NCI-H774 (cell line): Measurements from ENCODE around the gene NEU2.
"Not testable (repeated sequence)": the region's sequence is repeated elsewhere in the genome, so short reads cannot be mapped to it uniquely, and the experiment has no call there.

ENCODE experiments used
- DNase-seq: peaks from one replicate; lab custom pipeline; 2025; lab: John Stamatoyannopoulos, UW

The NEU2 gene

DNA sequence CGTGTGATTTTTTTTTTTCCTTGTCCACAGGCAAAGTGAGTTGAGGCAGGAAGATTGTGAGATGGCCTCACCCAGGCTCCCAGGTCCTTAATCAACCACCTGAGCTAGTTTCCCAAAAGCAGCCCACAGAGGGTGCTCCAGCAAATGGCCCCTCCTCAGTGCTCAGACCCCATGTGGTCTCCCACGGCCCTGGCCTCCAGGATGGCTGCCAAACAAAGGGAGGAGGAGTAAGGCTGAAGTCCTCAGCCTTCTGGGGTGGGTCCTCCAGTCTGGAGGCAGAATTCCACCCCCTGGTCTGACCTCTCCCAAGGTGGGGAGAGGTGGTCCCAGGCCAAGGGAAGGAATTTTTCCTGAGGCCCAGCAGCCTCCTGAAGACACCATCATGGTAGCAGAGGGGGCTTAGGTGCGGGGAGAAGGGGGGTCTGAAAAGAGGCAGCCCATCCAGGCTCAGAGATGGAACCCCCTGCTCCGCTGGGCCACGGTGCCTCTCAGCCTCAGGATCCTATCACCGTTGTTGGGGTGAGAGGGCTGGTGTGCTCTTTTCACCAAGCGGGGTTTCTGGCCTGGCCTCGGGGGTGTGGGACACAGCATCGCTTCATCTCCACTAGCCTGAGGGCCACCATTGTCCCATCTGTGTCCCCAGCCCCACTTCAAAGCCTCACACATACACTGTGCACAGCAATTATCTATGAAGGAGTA is 21.8 kb upstream of the NEU2 start:
- no peak for DNase-seq

DNA sequence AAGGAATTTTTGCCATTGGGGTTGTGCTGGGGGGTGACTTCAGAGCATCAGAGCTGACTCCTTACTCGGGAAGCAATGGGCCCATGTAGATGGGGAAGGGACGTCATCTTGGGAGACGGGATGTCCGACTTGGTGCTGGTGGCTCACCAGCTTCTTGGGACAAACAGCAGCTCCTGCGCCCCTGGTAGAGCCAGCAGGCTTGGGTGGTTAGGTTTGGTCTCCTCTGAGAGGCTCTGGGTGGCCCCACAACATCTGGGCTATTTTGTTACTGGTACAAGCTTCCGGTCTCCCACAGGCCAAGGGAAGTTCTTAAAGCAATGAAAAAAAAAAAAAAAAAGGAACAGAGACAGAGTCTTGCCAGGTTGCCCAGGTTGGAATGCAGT is 21.2 kb upstream of the NEU2 start:
- no peak for DNase-seq

DNA sequence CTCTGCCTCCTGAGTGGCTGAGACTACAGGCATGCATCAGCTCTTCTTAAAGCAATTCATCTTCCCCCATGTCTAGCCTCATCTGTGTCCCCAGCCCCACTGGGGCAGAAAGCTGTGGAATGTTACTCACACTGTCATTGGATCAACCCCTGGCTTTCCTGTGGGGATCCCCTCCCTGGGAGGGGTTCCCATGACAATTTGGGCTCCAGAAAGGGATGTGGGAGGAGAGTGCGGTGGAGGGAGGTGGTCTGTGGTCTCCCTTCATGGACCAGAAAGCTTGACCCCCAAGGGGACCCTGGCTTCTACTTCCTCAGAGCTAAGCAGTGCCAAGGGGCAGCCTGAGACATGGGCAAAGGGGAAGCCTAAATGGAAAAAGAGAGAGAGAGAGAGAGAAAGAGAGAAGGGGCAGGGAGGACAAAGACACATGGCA is 20.8 kb upstream of the NEU2 start:
- DNase-seq = no peak

DNA sequence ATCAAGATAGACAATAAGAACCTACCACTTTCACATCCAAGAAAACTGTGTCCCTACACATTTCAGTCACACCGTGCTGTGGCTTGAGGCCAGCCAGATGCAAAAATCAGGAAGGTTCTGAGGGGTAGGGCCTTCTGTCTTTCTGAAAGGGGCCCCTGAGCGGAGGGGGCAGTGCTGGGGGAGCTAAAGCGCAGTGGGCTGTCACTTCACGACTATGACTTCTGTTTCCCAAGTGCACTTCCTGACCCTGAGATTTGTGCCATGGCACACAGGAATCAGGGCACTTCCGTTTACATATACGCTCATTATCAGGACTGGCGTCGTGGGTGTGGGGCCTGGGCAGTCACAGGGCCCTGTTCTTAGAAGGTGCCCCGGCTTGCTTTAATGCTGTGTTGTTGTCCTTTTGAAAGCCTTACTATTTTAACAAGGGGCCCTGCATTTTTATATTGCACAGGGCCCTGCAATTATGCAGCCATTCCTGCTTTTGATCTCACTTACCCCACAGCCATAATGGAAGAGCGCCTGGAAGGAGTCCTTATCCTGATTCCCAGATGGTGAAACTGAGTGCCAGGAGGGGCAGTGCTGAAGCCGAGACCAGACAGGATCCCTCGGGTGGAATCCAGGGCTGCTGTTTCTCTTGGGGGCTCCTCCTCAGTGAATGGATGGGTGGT is 20.0 kb upstream of the NEU2 start:
- DNase-seq = no peak

DNA sequence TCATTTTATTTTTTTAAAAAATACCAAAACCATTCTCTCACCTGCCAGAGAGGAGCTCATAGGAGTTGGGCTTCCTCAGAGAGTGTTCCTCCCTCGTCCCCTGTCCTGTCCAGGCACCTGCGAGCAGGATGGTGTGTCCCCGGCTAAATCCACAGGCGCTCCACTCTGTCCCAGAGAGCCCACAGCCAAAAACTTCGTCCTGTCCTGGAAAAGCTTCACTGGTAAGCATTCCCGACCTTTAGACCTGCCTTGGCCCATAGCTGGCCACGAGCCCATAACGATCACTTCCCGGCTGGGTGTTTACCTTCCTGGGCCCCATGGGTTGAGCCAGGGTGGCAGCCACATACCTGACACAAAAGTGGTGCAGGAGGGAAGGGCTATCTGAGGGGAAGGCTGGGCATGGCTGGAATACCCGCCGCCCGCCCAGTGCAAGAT is 19.4 kb upstream of the NEU2 start, which contains the start of gene NGEF:
TSS of gene NGEF (minus strand) at position 230 of the 435 bp plus-strand sequence. CDS start 38,366 bp downstream, outside the sequence.
- DNase-seq = no peak

DNA sequence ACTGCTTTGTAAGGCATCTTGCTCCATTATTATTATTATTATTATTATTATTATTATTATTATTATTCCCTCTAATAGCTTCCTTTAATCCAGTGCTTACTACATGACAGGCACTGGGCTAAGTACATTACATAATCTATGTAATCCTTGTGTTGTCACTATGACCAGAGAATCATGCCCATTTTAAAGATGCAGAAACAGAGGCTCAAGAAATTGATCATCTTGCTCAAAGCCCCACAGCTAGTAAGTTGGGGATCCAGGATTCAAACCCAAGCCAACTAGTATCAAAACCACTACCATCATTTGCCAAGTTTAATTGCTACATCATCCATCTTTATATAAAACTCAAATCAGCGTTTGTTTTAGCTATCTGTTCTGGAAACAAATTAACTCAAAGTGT is 18.8 kb upstream of the NEU2 start:
- no peak for DNase-seq

DNA sequence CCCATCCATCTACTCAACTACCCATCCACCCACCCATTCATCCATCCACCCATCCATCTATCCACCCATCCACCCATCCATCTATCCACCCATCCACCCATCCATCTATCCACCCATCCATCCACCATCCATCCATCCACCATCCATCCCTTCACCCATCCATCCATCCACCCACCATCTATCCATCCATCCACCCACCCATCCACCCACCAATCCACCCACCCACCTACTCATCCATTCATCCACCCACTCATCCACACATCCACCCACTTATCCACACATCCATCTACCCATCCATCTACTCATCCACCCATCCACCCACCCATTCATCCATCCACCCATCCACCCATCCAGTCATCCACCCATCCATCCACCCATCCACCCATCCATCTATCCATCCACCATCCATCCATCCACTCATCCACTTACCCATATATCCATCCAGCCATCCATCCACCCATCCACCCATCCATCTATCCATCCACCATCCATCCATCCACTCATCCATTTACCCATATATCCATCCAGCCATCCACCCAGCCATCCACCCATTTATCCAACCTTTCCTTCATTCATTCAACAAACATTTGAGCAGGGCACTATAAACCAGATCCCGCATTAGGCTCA is 17.3 kb upstream of the NEU2 start:
- DNase-seq = no peak

DNA sequence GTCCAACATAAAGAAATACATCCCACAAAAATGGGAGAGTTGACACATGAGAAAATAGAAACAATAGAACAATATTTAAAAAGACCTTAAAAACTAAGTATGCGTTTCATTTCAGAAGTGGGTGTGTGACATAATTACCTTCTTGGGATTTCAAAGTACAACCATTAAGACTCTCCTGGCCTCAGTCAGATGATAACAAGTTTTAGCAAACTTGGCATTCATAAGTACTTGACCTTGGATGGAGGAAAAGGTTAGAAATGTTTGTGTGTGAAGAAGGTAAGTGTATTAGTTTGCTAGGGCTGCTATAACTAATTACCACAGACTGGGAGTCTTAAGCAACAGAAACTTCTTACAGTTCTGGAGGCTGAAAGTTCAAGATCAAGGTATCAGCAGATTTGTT is 14.5 kb upstream of the NEU2 start:
- DNase-seq = no peak

DNA sequence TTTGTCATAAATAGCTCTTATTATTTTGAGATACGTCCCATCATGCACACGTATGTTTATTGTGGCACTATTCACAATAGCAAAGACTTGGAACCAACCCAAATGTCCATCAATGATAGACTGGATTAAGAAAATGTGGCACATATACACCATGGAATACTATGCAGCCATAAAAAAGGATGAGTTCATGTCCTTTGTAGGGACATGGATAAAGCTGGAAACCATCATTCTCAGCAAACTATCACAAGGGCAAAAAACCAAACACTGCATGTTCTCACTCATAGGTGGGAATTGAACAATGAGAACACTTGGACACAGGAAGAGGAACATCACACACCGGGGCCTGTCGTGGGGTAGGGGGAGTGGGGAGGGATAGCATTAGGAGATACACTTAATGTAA is 12.9 kb upstream of the NEU2 start:
- not testable (repeated sequence) for DNase-seq

DNA sequence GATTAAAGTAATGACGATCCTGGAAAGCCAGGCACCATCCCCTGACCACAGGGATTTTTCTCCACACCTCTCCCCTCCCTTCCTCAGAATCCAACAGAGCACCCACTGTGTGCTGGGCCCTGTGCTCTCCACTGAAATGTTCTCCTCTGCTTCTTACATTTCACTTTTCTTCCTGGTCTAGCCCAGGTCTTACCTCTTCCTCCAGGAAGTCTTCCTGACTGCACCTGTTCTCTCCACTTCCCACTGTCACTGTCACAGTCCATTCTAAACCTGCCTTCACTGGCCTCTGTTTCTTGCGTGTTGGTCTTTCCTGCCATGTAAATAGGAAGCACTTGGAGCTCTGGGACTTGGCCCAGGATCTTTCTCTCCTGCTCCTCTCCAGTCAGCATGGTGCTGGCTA is 12.0 kb upstream of the NEU2 start:
- DNase-seq = no peak

DNA sequence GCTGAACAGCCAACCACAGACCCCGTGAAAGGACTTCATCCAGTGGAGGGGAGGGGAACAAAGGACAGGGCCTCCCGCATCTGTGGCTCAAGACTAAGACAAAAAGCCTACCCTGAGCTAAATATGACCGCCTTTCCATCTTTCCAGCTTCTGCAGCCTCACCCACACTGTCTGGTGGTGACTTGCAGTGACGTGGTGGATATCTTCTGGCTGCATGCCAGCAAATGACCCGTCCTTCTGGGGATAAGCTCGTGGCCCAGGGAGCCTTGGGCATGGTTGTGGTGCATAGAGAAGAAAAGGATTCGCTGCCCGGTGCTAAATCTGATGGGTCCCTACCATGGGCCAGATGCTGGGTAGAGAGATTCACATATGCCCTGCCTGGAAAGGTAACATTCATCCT is 10.7 kb upstream of the NEU2 start:
- DNase-seq = no peak

DNA sequence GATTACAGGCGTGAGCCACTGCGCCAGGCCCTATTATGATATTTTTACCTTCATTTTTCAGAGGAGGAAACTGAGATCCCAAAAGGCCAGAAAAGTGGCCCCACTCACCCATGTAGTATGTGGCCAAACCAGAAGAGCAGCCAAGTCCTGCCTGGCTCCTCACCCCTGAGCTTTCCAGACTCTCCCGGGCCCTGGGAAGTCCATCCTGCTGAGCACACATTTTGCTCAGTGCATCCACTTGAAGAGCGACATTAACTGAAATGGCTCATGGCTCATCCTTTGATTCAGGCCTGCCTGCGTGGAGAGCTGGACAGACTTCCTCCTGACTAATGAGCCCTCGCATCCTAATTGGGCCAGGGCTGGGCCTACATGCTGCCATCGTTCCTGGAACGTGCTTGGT is 9.9 kb upstream of the NEU2 start:
- DNase-seq = no peak

DNA sequence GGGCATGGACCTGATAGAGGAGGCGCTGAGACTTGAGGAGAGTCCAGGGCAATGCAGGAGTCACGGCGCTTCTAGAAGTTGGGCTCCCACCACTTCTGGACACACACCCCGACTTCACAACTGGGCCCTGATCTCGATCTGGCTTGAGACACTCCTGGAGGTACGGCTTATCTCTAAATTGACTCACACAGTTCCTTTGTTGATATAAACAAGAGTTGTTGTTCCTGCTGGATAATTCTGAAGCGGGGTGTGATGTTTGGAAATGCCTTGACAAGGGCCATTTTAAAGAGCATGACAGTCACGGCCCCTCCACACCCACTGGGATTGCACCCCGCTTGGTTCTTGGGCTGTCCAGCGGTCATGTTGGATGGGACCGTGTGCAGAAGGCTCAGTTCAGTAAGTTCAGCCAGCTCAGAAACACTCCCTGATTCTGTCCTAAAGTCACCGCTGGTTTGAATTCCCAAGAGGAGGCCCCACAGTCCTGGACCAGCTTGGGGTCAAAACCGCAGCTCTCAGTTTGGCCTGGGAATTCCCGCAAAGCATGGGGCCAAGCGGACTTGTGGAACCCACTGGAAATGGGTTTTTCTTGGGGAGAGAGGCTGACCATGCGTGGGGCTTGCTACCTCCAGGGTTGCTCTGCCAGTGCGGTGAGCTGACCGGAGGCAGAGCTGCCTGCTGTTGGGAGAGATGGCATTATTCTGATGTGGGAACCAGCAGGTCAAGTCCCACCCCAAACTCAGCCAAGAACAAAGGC is 9.3 kb upstream of the NEU2 start:
- DNase-seq = no peak

DNA sequence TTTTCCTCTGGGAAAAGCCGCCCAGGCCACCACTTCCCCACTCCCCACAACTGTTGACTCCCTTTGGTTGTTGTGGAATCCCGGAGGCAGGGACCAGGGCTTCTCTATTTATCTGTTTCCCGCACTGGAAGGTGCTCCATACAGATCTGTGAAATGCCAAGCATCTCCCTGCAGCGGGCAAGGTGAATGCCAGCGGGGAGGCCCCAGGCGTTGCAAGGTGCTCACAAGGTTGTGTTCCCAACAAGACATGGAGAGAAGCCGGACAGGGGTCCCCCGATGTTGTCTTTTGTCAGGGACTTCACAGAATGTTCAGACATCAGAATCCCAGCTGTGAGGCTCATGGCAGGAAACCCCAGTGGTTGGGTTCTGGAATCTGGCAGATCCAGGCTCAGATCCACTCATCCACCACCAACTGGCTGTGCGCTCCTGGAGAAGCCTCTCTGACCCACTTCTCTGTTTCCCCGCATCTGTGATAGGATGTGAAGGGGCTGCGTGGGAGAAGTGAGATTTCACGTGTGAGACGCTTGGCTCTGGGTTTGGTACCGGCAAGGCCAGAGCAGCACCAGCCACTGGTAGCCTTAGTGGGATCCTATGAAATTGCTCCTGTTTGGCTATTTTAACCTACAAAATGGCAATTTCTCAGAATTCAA is 8.6 kb upstream of the NEU2 start:
- no peak for DNase-seq

DNA sequence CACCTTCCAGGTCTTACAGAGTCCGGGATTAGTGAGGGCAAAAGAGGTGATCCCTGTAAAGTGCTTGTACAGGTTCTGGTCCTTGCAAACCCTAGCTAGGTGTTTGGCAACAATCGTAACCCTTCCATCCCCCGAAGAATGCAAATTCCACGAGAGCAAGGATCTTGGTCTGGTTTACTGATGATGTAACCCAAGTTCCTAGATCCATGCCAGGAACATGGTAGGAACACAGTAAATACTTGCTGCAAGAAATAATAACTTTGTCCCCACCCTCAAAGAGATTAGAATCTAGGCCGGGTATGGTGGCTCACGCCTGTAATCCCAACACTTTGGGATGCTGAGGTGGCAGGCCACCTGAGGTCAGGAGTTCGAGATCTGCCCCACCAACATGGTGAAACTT is 6.8 kb upstream of the NEU2 start:
- no peak for DNase-seq

DNA sequence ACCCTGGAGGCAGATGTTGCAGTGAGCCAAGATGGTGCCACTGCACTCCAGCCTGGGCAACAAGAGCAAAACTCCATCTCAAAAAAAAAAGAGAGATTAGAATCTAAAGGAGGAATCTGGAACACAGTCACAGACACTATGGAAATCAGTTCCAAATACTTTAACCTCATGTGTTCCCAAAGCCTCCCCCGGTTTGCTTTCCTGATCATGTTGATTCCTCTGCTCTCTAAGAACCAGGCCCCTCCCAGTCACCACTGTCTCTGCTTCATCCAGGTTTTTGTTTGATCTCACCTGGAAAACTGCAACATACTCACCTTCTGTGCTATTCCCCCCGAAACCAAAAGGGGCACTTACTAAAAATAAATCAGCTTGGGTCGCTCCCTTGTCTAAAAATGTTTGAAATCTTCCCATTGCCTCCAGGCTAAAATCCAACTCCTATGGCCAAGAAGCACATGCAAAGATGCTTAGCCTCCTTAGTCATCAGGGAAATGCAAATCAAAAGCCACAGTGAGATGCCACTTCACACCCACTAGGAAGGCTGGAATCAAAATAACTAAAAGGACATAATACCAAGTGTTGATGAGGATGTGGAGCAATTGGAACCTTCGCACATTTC is 6.2 kb upstream of the NEU2 start:
- DNase-seq = no peak

DNA sequence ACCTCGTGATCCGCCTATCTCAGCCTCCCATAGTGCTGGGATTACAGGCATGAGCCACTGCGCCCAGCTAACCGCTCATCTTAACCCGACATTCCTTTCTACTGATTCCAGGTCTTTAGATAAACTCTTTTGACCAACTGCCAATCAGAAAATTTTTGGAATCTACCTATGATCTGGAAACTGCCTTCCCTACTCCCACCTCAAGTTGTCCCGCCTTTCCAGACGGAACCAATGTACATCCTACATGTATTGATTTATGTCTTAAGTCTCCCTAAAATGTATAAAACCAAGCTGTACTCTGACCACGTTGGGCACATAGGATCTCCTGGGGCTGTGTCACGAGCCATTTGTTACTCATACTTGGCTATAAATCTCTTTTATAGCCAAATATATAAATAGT is 3.2 kb upstream of the NEU2 start:
- DNase-seq = no peak

DNA sequence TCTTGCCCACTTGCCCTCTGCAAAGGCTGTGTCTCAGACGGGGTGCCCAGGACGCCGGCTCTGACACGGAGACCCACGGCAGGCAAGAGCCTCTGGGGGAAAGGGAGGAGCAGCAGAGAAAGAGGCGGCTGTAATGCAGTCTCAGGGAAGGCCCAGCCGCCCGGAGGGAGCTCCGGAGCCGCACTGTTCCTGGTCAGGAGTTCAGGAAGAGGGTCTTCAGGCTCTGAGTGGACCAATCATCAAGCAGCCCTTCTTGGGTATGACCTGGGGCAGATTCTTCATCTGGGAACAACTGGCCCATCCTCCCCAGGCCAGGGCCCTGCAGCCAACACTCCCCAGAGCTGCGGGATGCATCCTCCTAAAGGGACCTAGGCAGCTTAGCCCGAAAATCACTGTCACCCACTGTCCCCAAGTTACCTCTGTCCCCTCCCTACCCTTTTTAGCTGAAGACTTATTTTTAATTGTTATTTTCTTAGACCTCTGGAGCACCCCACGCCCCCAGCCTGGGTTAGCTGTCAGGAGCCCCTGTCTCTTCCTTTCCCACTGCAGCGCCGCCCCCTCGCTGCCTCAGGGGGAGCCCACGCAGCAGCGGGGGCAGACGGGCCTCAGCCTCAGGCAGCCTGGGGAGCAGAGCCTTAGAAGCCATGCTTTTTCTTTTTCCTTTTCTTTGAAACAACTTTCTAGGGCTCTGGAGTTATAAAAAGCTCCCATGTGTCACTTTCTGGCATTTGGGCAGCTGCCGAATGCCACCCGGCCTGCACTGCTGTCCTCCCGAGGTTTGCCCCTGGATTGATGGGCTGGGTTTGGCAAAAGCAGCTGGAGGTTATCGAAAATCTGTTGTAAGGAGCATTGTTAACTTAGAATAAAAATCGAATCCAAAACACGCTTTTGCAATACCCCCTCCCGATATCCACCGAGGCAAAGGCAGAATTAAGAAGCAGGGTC is 644 bp upstream of the NEU2 start:
- DNase-seq = no peak

DNA sequence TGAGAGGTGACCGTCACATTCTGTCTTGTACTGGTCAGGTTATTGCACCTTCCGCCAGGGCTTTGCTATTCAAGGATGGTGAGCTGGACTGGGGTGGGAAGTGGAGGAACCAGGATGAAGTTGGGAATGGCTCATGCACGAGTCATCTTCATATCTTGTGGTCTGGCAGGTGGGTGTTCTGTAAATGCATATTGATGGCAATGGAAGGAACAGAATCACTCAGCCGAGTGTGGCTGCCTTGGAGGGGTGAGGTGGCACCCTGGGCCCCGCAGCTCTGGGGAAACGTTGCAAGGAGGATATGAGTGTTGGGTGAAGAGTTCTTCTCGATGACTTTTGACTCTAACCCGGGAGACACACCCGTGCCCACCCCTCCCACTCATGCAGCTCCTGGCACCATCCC is 1.2 kb downstream of the NEU2 start:
- no peak for DNase-seq

DNA sequence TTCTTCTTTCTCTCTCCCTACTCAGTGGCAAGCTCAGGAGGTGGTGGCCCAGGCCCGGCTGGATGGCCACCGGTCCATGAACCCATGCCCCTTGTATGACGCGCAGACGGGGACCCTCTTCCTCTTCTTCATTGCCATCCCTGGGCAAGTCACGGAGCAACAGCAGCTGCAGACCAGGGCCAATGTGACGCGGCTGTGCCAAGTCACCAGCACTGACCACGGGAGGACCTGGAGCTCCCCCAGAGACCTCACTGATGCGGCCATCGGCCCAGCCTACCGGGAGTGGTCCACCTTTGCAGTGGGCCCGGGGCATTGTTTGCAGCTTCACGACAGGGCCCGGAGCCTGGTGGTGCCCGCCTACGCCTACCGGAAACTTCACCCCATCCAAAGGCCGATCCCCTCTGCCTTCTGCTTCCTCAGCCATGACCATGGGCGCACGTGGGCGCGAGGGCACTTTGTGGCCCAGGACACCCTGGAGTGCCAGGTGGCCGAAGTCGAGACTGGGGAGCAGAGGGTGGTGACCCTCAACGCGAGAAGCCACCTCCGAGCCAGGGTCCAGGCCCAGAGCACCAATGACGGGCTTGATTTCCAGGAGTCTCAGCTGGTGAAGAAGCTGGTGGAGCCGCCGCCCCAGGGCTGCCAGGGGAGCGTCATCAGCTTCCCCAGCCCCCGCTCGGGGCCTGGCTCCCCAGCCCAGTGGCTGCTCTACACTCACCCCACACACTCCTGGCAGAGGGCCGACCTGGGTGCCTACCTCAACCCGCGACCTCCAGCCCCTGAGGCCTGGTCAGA is 1.8 kb downstream of the NEU2 start:
- no peak for DNase-seq
